IMR-90 (cell line): ENCODE measurements around the gene CLIP3. TPM values are rescaled to one million over a fixed set of nuclear protein-coding genes. Genes with fewer than 3 reads are reported as not detected.

Source experiments
- ATAC-seq: fragments of 200-7000 bp; cut with Tn5 transposase; 2 replicates; pipeline ENCODE4 v1.9.1; 2020; ENCODE audit warnings: low read depth, mild to moderate bottlenecking, moderate library complexity
- BruUV-seq: library from RNA; stranded (reverse); fragments of 400-500 nt; replicated peaks from 2 replicates; lab custom pipeline; 2021; lab: Mats Ljungman, UMichigan
- CTCF ChIA-PET: fragments of 300-600 bp; formaldehyde crosslinking; extraction: SDS; loops from one replicate; lab custom pipeline; 2021; ENCODE audit warnings: antibody characterized with exemption; lab: Yijun Ruan, JAX
- POLR2A ChIA-PET: fragments of 300-600 bp; sonication (Branson Sonifier 250); formaldehyde crosslinking; loops from one replicate; lab custom pipeline; 2022; ENCODE audit warnings: antibody characterized with exemption; ENCODE audit not compliant: unreplicated experiment; lab: Charles Lee
- DNase-seq: peaks from one replicate; pipeline ENCODE4 v3.0.0; 2013
- H2AFZ ChIP-seq: replicated peaks from 2 replicates; pipeline ENCODE3; 2013; ENCODE audit warnings: low read length, mild to moderate bottlenecking; ENCODE audit not compliant: poor library complexity
- H2AK5ac ChIP-seq: 2 replicates; pipeline ENCODE4 v1.6.1; 2013; ENCODE audit warnings: low read depth, low read length, inconsistent platforms
- H2AK9ac ChIP-seq: replicated peaks from 2 replicates; pipeline ENCODE3; 2013; ENCODE audit warnings: mild to moderate bottlenecking, low read depth, low read length, moderate library complexity; ENCODE audit not compliant: poor library complexity
- H2BK120ac ChIP-seq: 2 replicates; pipeline ENCODE4 v1.6.1; 2013; ENCODE audit warnings: low read depth, low read length, inconsistent platforms
- H2BK15ac ChIP-seq: 3 replicates; pipeline ENCODE4 v1.6.1; 2013; ENCODE audit warnings: low read depth, low read length, inconsistent platforms
- H2BK20ac ChIP-seq: 2 replicates; pipeline ENCODE4 v1.6.1; 2013; ENCODE audit warnings: low read depth, mild to moderate bottlenecking, inconsistent platforms, low read length, moderate library complexity
- H2BK5ac ChIP-seq: 2 replicates; pipeline ENCODE4 v1.6.1; 2013; ENCODE audit warnings: mild to moderate bottlenecking, low read depth, low read length, inconsistent platforms; ENCODE audit not compliant: poor library complexity, severe bottlenecking
- H3K14ac ChIP-seq: replicated peaks from 2 replicates; pipeline ENCODE4 v1.6.1; 2013; ENCODE audit warnings: low read depth, low read length, inconsistent platforms
- H3K18ac ChIP-seq: 2 replicates; pipeline ENCODE4 v1.6.1; 2013; ENCODE audit warnings: low read depth, low read length, control low read depth
- H3K23ac ChIP-seq: 2 replicates; pipeline ENCODE4 v1.6.1; 2013; ENCODE audit warnings: low read depth, low read length, inconsistent platforms
- H3K27ac ChIP-seq: 2 replicates; pipeline ENCODE4 v1.5.1; 2013; ENCODE audit warnings: mild to moderate bottlenecking, control low read depth, low read length; ENCODE audit not compliant: insufficient read depth
- H3K27me3 ChIP-seq: 2 replicates; pipeline ENCODE4 v1.6.1; 2013; ENCODE audit warnings: low read length; ENCODE audit not compliant: control insufficient read depth, insufficient read depth
- H3K36me3 ChIP-seq: 2 replicates; pipeline ENCODE4 v1.6.1; 2013; ENCODE audit warnings: low read length, mixed read lengths; ENCODE audit not compliant: control insufficient read depth, insufficient read depth
- H3K4ac ChIP-seq: 2 replicates; pipeline ENCODE4 v1.6.1; 2013; ENCODE audit warnings: low read depth, low read length, inconsistent platforms
- H3K4me1 ChIP-seq: 2 replicates; pipeline ENCODE4 v1.6.1; 2013; ENCODE audit warnings: low read length, mixed read lengths; ENCODE audit not compliant: control insufficient read depth, insufficient read depth
- H3K4me2 ChIP-seq: 2 replicates; pipeline ENCODE4 v1.6.1; 2013; ENCODE audit warnings: low read depth, mild to moderate bottlenecking, control low read depth, low read length, moderate library complexity
- H3K4me3 ChIP-seq: 2 replicates; pipeline ENCODE4 v1.5.1; 2013; ENCODE audit warnings: low read depth, mild to moderate bottlenecking, control low read depth, low read length, moderate library complexity; ENCODE audit not compliant: insufficient read depth
- H3K56ac ChIP-seq: 2 replicates; pipeline ENCODE4 v1.6.1; 2013; ENCODE audit warnings: low read length, inconsistent platforms; ENCODE audit not compliant: insufficient read depth; ENCODE audit errors: extremely low read depth
- H3K79me1 ChIP-seq, 2 experiments: 2 replicates each; pipeline ENCODE4 v1.6.1; 2013; ENCODE audit warnings: low read length in 2 of 2, inconsistent platforms in 1 of 2, low read depth in 1 of 2
- H3K9ac ChIP-seq: 2 replicates; pipeline ENCODE4 v1.6.1; 2013; ENCODE audit warnings: low read depth, low read length, control low read depth
- H3K9me1 ChIP-seq: 2 replicates; pipeline ENCODE4 v1.6.1; 2013; ENCODE audit warnings: low read length, inconsistent platforms; ENCODE audit not compliant: insufficient read depth
- H3K9me3 ChIP-seq: 2 replicates; pipeline ENCODE4 v1.6.1; 2013; ENCODE audit warnings: low read length; ENCODE audit not compliant: control insufficient read depth, insufficient read depth
- H4K20me1 ChIP-seq: 2 replicates; pipeline ENCODE4 v1.6.1; 2013; ENCODE audit warnings: low read length, inconsistent platforms; ENCODE audit not compliant: insufficient read depth
- H4K5ac ChIP-seq: 2 replicates; pipeline ENCODE4 v1.6.1; 2013; ENCODE audit warnings: mild to moderate bottlenecking, low read depth, low read length, control low read depth
- H4K8ac ChIP-seq, 2 experiments: 2 replicates each; pipeline ENCODE4 v1.6.1; 2013; ENCODE audit warnings: low read depth in 2 of 2, low read length in 2 of 2, control low read depth in 1 of 2, inconsistent platforms in 1 of 2
- H4K91ac ChIP-seq: 2 replicates; pipeline ENCODE4 v1.6.1; 2013; ENCODE audit warnings: low read depth, low read length, inconsistent platforms; ENCODE audit not compliant: insufficient read depth
- BHLHE40 ChIP-seq: fragments of 150-350 bp; IDR thresholded peaks from 2 replicates; pipeline ENCODE4 v1.6.1; 2016; ENCODE audit warnings: mild to moderate bottlenecking, low read depth, low read length
- CEBPB ChIP-seq: IDR thresholded peaks from 2 replicates; pipeline ENCODE4 v1.6.1; 2012; ENCODE audit warnings: low read depth, low read length, improper control_type of control experiment
- CHD1 ChIP-seq: IDR thresholded peaks from 2 replicates; pipeline ENCODE4 v1.6.1; 2012; ENCODE audit warnings: low read depth, low read length, improper control_type of control experiment
- FOS ChIP-seq: fragments of 150-350 bp; IDR thresholded peaks from 2 replicates; pipeline ENCODE4 v1.6.1; 2016; ENCODE audit warnings: low read depth, low read length
- MAFK ChIP-seq: IDR thresholded peaks from 2 replicates; pipeline ENCODE4 v1.6.1; 2012; ENCODE audit warnings: low read depth, low read length, improper control_type of control experiment
- MAZ ChIP-seq: IDR thresholded peaks from 2 replicates; pipeline ENCODE4 v1.6.1; 2012; ENCODE audit warnings: low read depth, mild to moderate bottlenecking, low read length, improper control_type of control experiment, moderate library complexity, borderline replicate concordance
- MXI1 ChIP-seq: IDR thresholded peaks from 2 replicates; pipeline ENCODE4 v1.6.1; 2012; ENCODE audit warnings: low read depth, mild to moderate bottlenecking, low read length, moderate library complexity, borderline replicate concordance
- NFE2L2 ChIP-seq: fragments of 150-350 bp; IDR thresholded peaks from 2 replicates; pipeline ENCODE4 v1.6.1; 2016; ENCODE audit warnings: low read depth, mild to moderate bottlenecking, low read length
- POLR2A ChIP-seq: IDR thresholded peaks from 2 replicates; pipeline ENCODE4 v1.6.1; 2012; ENCODE audit warnings: mild to moderate bottlenecking, low read depth, low read length
- RAD21 ChIP-seq: IDR thresholded peaks from 2 replicates; pipeline ENCODE4 v1.6.1; 2012; ENCODE audit warnings: low read length, improper control_type of control experiment
- RCOR1 ChIP-seq: IDR thresholded peaks from 2 replicates; pipeline ENCODE4 v1.6.1; 2012; ENCODE audit warnings: mild to moderate bottlenecking, low read length, improper control_type of control experiment; ENCODE audit not compliant: insufficient replicate concordance
- RFX5 ChIP-seq: IDR thresholded peaks from 2 replicates; pipeline ENCODE4 v1.8.0; 2012; ENCODE audit warnings: low read depth, mild to moderate bottlenecking, low read length, moderate library complexity
- SMC3 ChIP-seq: fragments of 150-350 bp; IDR thresholded peaks from 2 replicates; pipeline ENCODE4 v1.6.1; 2016; ENCODE audit warnings: low read depth, mild to moderate bottlenecking, antibody characterized with exemption, low read length, moderate library complexity
- WGBS, 2 experiments: methylation state at CpG; one replicate each; pipeline versions ENCODE4 v1.1.5 to v1.1.7; 2013; ENCODE audit warnings: missing lambda C conversion rate in 2 of 2; ENCODE audit not compliant: insufficient read length in 1 of 2; ENCODE audit errors: extremely low coverage in 2 of 2; 5-methylcytosine and 5-hydroxymethylcytosine counted together
- dilution Hi-C: fragments of 300-500 bp; cut with HindIII; formaldehyde crosslinking; loops from one replicate; pipeline ENCODE4 v1.14.3; 2018; ENCODE audit warnings: low sequenced_read_pairs; ENCODE audit not compliant: unreplicated experiment
- in situ Hi-C: fragments of 300-500 bp; cut with MboI; formaldehyde crosslinking; loops from 3 replicates; pipeline ENCODE4 v1.14.3; 2019; ENCODE audit warnings: low sequenced_read_pairs, inconsistent platforms, mixed read lengths
- intact Hi-C: fragments of 100-400 bp; cut with micrococcal nuclease; formaldehyde crosslinking; loops from 2 replicates; pipeline ENCODE4 v1.10.0; 2022
- polyA plus RNA-seq, 3 experiments: library from polyadenylated mRNA; depleted of rRNA; stranded (reverse); fragments of >200 nt; gene quantifications; 2 replicates each; pipeline ENCODE4 v1.2.3, GENCODE V29; 2012; ENCODE audit warnings: low replicate concordance in 1 of 3
- total RNA-seq: library from RNA; depleted of rRNA; stranded (reverse); fragments of >200 nt; gene quantifications from 2 replicates; pipeline ENCODE4 v1.2.3, GENCODE V29; 2012
- TF ChIP-seq, protein P1 (sequence below): conservative IDR thresholded peaks from 2 replicates; pipeline ENCODE4 v1.5.1; 2012; ENCODE audit warnings: mild to moderate bottlenecking, low read depth, low read length, improper control_type of control experiment
- TF ChIP-seq, protein P2 (sequence below): fragments of 150-350 bp; IDR thresholded peaks from 2 replicates; pipeline ENCODE4 v1.6.1; 2016; ENCODE audit warnings: low read depth, mild to moderate bottlenecking, low read length, moderate library complexity, borderline replicate concordance
- TF ChIP-seq, protein P3 (sequence below): fragments of 150-350 bp; IDR thresholded peaks from 2 replicates; pipeline ENCODE4 v1.6.1; 2017; ENCODE audit warnings: mild to moderate bottlenecking, antibody characterized with exemption, low read length, low read depth

CLIP3 gene
- total and polyA plus RNA-seq, 2 of the 4 experiments (the other 2 are of a cell fraction), result 5.4 to 28.7 TPM

DNA sequence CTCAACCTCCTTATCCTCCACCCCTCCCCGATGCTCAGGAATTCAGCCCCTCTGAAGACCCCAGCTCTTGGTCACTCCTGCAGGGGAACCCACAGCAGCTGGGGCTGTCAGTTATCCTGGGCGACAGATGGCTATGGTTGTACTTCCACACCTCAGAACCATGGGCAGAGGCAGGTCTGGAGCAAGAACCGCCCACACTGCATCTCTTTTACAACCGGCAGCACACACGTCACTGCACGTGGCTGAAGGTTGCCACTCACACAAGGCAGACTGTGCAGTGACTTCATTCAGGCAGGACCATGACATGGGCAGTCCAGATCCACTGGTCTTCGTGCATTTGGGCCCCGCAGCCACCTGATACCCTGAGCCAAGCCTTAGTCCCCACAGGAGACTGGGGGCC lies 59.2 kb downstream of the CLIP3 start:
- H3K56ac ChIP-seq, result no peak overlapping the region
- H4K20me1 ChIP-seq, result no peaks in the 10 kb centered on the region
- ChIA-PET CTCF (no interaction called here), POLR2A (no interaction called here)
- no TSS peak for BruUV-seq
- H3K23ac ChIP-seq, result no peak overlapping the region
- H4K91ac ChIP-seq, result no peak overlapping the region
- H2BK20ac ChIP-seq, result no peak overlapping the region
- no peak overlapping the region for H2AK5ac ChIP-seq
- dilution Hi-C loops (no loop called here), in situ Hi-C loops (no loop called here), intact Hi-C loops (no loop called here)
- H2AK9ac ChIP-seq, result no peak overlapping the region
- no peak overlapping the region for H2BK15ac ChIP-seq
- no peak for TF ChIP-seq NFE2L2
- TF ChIP-seq MAFK, result no peak
- TF ChIP-seq CHD1, result no peak
- TF ChIP-seq RCOR1, result no peak
- TF ChIP-seq, protein P1, sequence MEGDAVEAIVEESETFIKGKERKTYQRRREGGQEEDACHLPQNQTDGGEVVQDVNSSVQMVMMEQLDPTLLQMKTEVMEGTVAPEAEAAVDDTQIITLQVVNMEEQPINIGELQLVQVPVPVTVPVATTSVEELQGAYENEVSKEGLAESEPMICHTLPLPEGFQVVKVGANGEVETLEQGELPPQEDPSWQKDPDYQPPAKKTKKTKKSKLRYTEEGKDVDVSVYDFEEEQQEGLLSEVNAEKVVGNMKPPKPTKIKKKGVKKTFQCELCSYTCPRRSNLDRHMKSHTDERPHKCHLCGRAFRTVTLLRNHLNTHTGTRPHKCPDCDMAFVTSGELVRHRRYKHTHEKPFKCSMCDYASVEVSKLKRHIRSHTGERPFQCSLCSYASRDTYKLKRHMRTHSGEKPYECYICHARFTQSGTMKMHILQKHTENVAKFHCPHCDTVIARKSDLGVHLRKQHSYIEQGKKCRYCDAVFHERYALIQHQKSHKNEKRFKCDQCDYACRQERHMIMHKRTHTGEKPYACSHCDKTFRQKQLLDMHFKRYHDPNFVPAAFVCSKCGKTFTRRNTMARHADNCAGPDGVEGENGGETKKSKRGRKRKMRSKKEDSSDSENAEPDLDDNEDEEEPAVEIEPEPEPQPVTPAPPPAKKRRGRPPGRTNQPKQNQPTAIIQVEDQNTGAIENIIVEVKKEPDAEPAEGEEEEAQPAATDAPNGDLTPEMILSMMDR, result no peak
- no peak for TF ChIP-seq BHLHE40
- no peak for TF ChIP-seq MAZ
- TF ChIP-seq, protein P2, sequence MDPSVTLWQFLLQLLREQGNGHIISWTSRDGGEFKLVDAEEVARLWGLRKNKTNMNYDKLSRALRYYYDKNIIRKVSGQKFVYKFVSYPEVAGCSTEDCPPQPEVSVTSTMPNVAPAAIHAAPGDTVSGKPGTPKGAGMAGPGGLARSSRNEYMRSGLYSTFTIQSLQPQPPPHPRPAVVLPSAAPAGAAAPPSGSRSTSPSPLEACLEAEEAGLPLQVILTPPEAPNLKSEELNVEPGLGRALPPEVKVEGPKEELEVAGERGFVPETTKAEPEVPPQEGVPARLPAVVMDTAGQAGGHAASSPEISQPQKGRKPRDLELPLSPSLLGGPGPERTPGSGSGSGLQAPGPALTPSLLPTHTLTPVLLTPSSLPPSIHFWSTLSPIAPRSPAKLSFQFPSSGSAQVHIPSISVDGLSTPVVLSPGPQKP, result no peak
- no peak for TF ChIP-seq SMC3
- TF ChIP-seq, protein P3, sequence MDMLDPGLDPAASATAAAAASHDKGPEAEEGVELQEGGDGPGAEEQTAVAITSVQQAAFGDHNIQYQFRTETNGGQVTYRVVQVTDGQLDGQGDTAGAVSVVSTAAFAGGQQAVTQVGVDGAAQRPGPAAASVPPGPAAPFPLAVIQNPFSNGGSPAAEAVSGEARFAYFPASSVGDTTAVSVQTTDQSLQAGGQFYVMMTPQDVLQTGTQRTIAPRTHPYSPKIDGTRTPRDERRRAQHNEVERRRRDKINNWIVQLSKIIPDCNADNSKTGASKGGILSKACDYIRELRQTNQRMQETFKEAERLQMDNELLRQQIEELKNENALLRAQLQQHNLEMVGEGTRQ, result no peak
- no peak for TF ChIP-seq RFX5
- TF ChIP-seq POLR2A, result no peak
- TF ChIP-seq CEBPB, result no peak
- no peak for TF ChIP-seq RAD21
- no peak for TF ChIP-seq MXI1
- TF ChIP-seq FOS, result no peak
- H4K5ac ChIP-seq, result no peak overlapping the region
- H3K18ac ChIP-seq, result no peak overlapping the region
- no peak overlapping the region for H2AFZ ChIP-seq
- no peak overlapping the region for H3K27ac ChIP-seq
- no peak for DNase-seq
- no peak overlapping the region for H3K4ac ChIP-seq
- H3K9ac ChIP-seq, result no peak overlapping the region
- no peak overlapping the region for H3K4me2 ChIP-seq
- WGBS, 2 experiments, result 14% methylated on average over 5 of the region's 8 CpGs; no CpG with 5 or more reads in 1 of the 2 experiments
- no peaks in the 10 kb centered on the region for H3K9me1 ChIP-seq
- no peak overlapping the region for H2BK120ac ChIP-seq
- H3K36me3 ChIP-seq, result no peaks in the 10 kb centered on the region
- H3K4me3 ChIP-seq, result no peak overlapping the region
- no peak overlapping the region for H4K8ac ChIP-seq
- no peak overlapping the region for H2BK5ac ChIP-seq
- no peaks in the 10 kb centered on the region for H3K4me1 ChIP-seq
- no peaks in the 10 kb centered on the region for H3K79me1 ChIP-seq
- ATAC-seq, result no peak
- H3K9me3 ChIP-seq, result no peaks in the 10 kb centered on the region
- no peak overlapping the region for H3K14ac ChIP-seq
- peaks cover 7% of the 10 kb centered on the region; the same call in 1 of the 2 replicates for H3K27me3 ChIP-seq
